Measurements from ENCODE around the gene ANKFN1. TPM values are rescaled to one million over a fixed set of nuclear protein-coding genes. Genes with fewer than 3 reads are reported as not detected.

ANKFN1 gene
- total RNA-seq, 1 donor from 2014 or later = 0.75 TPM

GRCh38 chr17:56514264-56514663 lies 361.0 kb downstream of the ANKFN1 start:
- no peak for TF ChIP-seq CTCF (IDR thresholded peaks at IDR 0.05)
- no peak overlapping the region for H3K4me3 ChIP-seq
- intact Hi-C loops (cut with DNase I) = no loop called here
- ATAC-seq (no peak), DNase-seq (no peak)
- H3K9me3 ChIP-seq = no peaks in the 10 kb centered on the region
- no peaks in the 10 kb centered on the region for H3K36me3 ChIP-seq
- H3K27me3 ChIP-seq = no peaks in the 10 kb centered on the region
- H3K27ac ChIP-seq = no peak overlapping the region
- H3K4me1 ChIP-seq = no peaks in the 10 kb centered on the region

- no peak for TF ChIP-seq CTCF (IDR thresholded peaks at IDR 0.05)
- intact Hi-C loops (cut with DNase I) = no loop called here
- Histone ChIP-seq H3K27me3 (no peaks in the 10 kb centered on the region), H3K4me3 (no peak overlapping the region), H3K36me3 (no peaks in the 10 kb centered on the region), H3K9me3 (no peaks in the 10 kb centered on the region), H3K4me1 (no peaks in the 10 kb centered on the region), H3K27ac (no peak overlapping the region)
- ATAC-seq = peak; percentile 68
- DNase-seq = no peak
These were observed 361.6 kb downstream of the ANKFN1 start for GRCh38 chr17:56514899-56515298.

GRCh38 chr17:56521414-56522141 lies 368.3 kb downstream of the ANKFN1 start:
- ATAC-seq (peak; percentile 65), DNase-seq (no peak)
- Histone ChIP-seq H3K4me3 (no peak overlapping the region), H3K4me1 (no peaks in the 10 kb centered on the region), H3K36me3 (no peaks in the 10 kb centered on the region), H3K27me3 (no peaks in the 10 kb centered on the region), H3K27ac (no peak overlapping the region), H3K9me3 (no peaks in the 10 kb centered on the region)
- intact Hi-C loops (cut with DNase I) = no loop called here
- no peak for TF ChIP-seq CTCF (IDR thresholded peaks at IDR 0.05)

- no peak for TF ChIP-seq CTCF (IDR thresholded peaks at IDR 0.05)
These were observed 369.8 kb downstream of the ANKFN1 start for GRCh38 chr17:56523042-56523441.

GRCh38 chr17:56528696-56529095 lies 375.4 kb downstream of the ANKFN1 start:
- TF ChIP-seq CTCF (IDR thresholded peaks at IDR 0.05) = no peak
- Histone ChIP-seq H3K27me3 (no peaks in the 10 kb centered on the region), H3K4me3 (no peak overlapping the region), H3K9me3 (no peaks in the 10 kb centered on the region), H3K27ac (no peak overlapping the region), H3K36me3 (no peaks in the 10 kb centered on the region), H3K4me1 (no peaks in the 10 kb centered on the region)
- no peak for ATAC-seq
- intact Hi-C loops (cut with DNase I) = no loop called here
- DNase-seq = no peak

More at GRCh38 chr17:56523042-56523441, 369.8 kb downstream of the ANKFN1 start:
- no peaks in the 10 kb centered on the region for H3K36me3 ChIP-seq
- H3K9me3 ChIP-seq = no peaks in the 10 kb centered on the region
- no peak overlapping the region for H3K27ac ChIP-seq
- ATAC-seq (no peak), DNase-seq (no peak)
- no peak overlapping the region for H3K4me3 ChIP-seq
- no peaks in the 10 kb centered on the region for H3K4me1 ChIP-seq
- H3K27me3 ChIP-seq = no peaks in the 10 kb centered on the region
- intact Hi-C loops (cut with DNase I) = no loop called here
